H9 (cell line): ENCODE results near the gene CALML4. TPM values are rescaled to one million over a fixed set of nuclear protein-coding genes. Genes with fewer than 3 reads are reported as not detected.

Source experiments
- DNase-seq: peaks from one replicate; pipeline ENCODE4 v3.0.0-alpha.2; 2017
- H2AFZ ChIP-seq: one replicate; pipeline ENCODE4 v1.6.1; 2013; ENCODE audit warnings: mild to moderate bottlenecking, low read length, control low read depth, moderate library complexity
- H2AK5ac ChIP-seq: 2 replicates; pipeline ENCODE4 v1.6.1; 2013; ENCODE audit warnings: low read length, control low read depth, mixed read lengths; ENCODE audit not compliant: insufficient read length
- H2BK120ac ChIP-seq: one replicate; pipeline ENCODE4 v1.6.1; 2013; ENCODE audit warnings: low read depth, mild to moderate bottlenecking, low read length, control low read depth, inconsistent platforms; ENCODE audit not compliant: poor library complexity, severe bottlenecking
- H2BK12ac ChIP-seq: 2 replicates; pipeline ENCODE4 v1.6.1; 2013; ENCODE audit warnings: low read length, control low read depth, mixed read lengths, low read depth; ENCODE audit not compliant: insufficient read length
- H2BK15ac ChIP-seq: 2 replicates; pipeline ENCODE4 v1.6.1; 2013; ENCODE audit warnings: low read depth, low read length, control low read depth
- H2BK20ac ChIP-seq: one replicate; pipeline ENCODE4 v1.6.1; 2013; ENCODE audit warnings: low read depth, mild to moderate bottlenecking, low read length, control low read depth, inconsistent platforms; ENCODE audit not compliant: poor library complexity, severe bottlenecking
- H2BK5ac ChIP-seq: 2 replicates; pipeline ENCODE4 v1.6.1; 2013; ENCODE audit warnings: low read length, control low read depth, mixed read lengths; ENCODE audit not compliant: insufficient read length
- H3K14ac ChIP-seq: 2 replicates; pipeline ENCODE4 v1.6.1; 2013; ENCODE audit warnings: low read length, control low read depth; ENCODE audit not compliant: insufficient read depth
- H3K18ac ChIP-seq: 2 replicates; pipeline ENCODE4 v1.6.1; 2013; ENCODE audit warnings: low read depth, mild to moderate bottlenecking, mixed read lengths, low read length, control low read depth; ENCODE audit not compliant: insufficient read length
- H3K23ac ChIP-seq: 2 replicates; pipeline ENCODE4 v1.6.1; 2013; ENCODE audit warnings: low read length, control low read depth, mixed read lengths, low read depth; ENCODE audit not compliant: insufficient read length
- H3K23me2 ChIP-seq: 2 replicates; pipeline ENCODE4 v1.6.1; 2013; ENCODE audit warnings: low read depth, mild to moderate bottlenecking, mixed read lengths, low read length, control low read depth; ENCODE audit not compliant: insufficient read length, poor library complexity, severe bottlenecking
- H3K27ac ChIP-seq: 2 replicates; pipeline ENCODE4 v1.5.1; 2013; ENCODE audit warnings: low read length, control low read depth, mixed read lengths, low read depth; ENCODE audit not compliant: insufficient read length
- H3K27me3 ChIP-seq: 2 replicates; pipeline ENCODE4 v1.6.1; 2013; ENCODE audit warnings: low read length, control low read depth, inconsistent platforms; ENCODE audit not compliant: insufficient read depth
- H3K4ac ChIP-seq: 2 replicates; pipeline ENCODE4 v1.6.1; 2013; ENCODE audit warnings: low read depth, mild to moderate bottlenecking, control low read depth, inconsistent platforms, low read length, moderate library complexity
- H3K4me1 ChIP-seq: 2 replicates; pipeline ENCODE4 v1.6.1; 2013; ENCODE audit warnings: low read length, control low read depth, inconsistent platforms; ENCODE audit not compliant: insufficient read depth
- H3K4me2 ChIP-seq: 2 replicates; pipeline ENCODE4 v1.6.1; 2013; ENCODE audit warnings: low read length, control low read depth, mixed read lengths; ENCODE audit not compliant: insufficient read length, insufficient read depth
- H3K56ac ChIP-seq: 2 replicates; pipeline ENCODE4 v1.6.1; 2013; ENCODE audit warnings: low read depth, mild to moderate bottlenecking, mixed read lengths, low read length, control low read depth; ENCODE audit not compliant: insufficient read length
- H3K79me1 ChIP-seq: 2 replicates; pipeline ENCODE4 v1.6.1; 2013; ENCODE audit warnings: low read depth, mild to moderate bottlenecking, moderate library complexity, low read length, control low read depth, inconsistent platforms; ENCODE audit not compliant: insufficient read depth, poor library complexity, severe bottlenecking
- H3K79me2 ChIP-seq: 2 replicates; pipeline ENCODE4 v1.6.1; 2013; ENCODE audit warnings: low read length, control low read depth, inconsistent platforms; ENCODE audit not compliant: insufficient read depth
- H3K9ac ChIP-seq: 2 replicates; pipeline ENCODE4 v1.6.1; 2013; ENCODE audit warnings: low read length, control low read depth, mixed read lengths; ENCODE audit not compliant: insufficient read length; ENCODE audit errors: extremely low read depth
- H3K9me3 ChIP-seq: one replicate; pipeline ENCODE4 v1.6.1; 2013; ENCODE audit warnings: low read depth, low read length, inconsistent platforms; ENCODE audit not compliant: control insufficient read depth
- H3T11ph ChIP-seq: one replicate; pipeline ENCODE4 v1.6.1; 2013; ENCODE audit warnings: mild to moderate bottlenecking, low read length, control low read depth, inconsistent platforms
- H4K20me1 ChIP-seq: one replicate; pipeline ENCODE4 v1.6.1; 2013; ENCODE audit not compliant: control insufficient read depth, insufficient read length, insufficient read depth
- H4K5ac ChIP-seq: 2 replicates; pipeline ENCODE4 v1.6.1; 2013; ENCODE audit warnings: low read depth, mild to moderate bottlenecking, mixed read lengths, low read length, control low read depth; ENCODE audit not compliant: insufficient read length
- H4K8ac ChIP-seq: replicated peaks from 2 replicates; pipeline ENCODE4 v1.6.1; 2013; ENCODE audit warnings: low read length, control low read depth, mixed read lengths, low read depth; ENCODE audit not compliant: insufficient read length
- H4K91ac ChIP-seq: 2 replicates; pipeline ENCODE4 v1.6.1; 2013; ENCODE audit warnings: low read depth, mild to moderate bottlenecking, moderate library complexity, mixed read lengths, low read length, control low read depth; ENCODE audit not compliant: insufficient read length
- H3K27ac Mint-ChIP-seq, 3 experiments: 2 replicates in 2 of 3; 3 replicates in 1 of 3; pipeline ENCODE4 v1.8.0; 2020 to 2021; ENCODE audit warnings: mixed read lengths in 3 of 3, mild to moderate bottlenecking in 1 of 3, moderate library complexity in 1 of 3
- H3K27me3 Mint-ChIP-seq: 2 replicates; pipeline ENCODE4 v1.8.0; 2021; ENCODE audit warnings: low read depth, mild to moderate bottlenecking, moderate library complexity, mixed read lengths
- H3K36me3 Mint-ChIP-seq, 3 experiments: 2 replicates in 2 of 3; 3 replicates in 1 of 3; pipeline ENCODE4 v1.8.0; 2020 to 2021; ENCODE audit warnings: low read depth in 3 of 3, mixed read lengths in 3 of 3; ENCODE audit not compliant: insufficient read depth in 1 of 3
- H3K4me1 Mint-ChIP-seq, 2 experiments: 2 replicates each; pipeline ENCODE4 v1.8.0; 2020; ENCODE audit warnings: mixed read lengths in 2 of 2
- H3K4me3 Mint-ChIP-seq, 2 experiments: 2 replicates in 1 of 2; 3 replicates in 1 of 2; pipeline ENCODE4 v1.8.0; 2020 to 2021; ENCODE audit warnings: mild to moderate bottlenecking in 2 of 2, mixed read lengths in 2 of 2, moderate library complexity in 1 of 2
- H3K9me3 Mint-ChIP-seq, 2 experiments: 2 replicates in 1 of 2; 3 replicates in 1 of 2; pipeline ENCODE4 v1.8.0; 2020; ENCODE audit warnings: mild to moderate bottlenecking in 2 of 2, mixed read lengths in 2 of 2, moderate library complexity in 1 of 2
- WGBS: extraction: QIAGEN DNeasy Blood & Tissue Kit; methylation state at CpG from one replicate; pipeline ENCODE4 v1.1.7; 2013; ENCODE audit warnings: missing lambda C conversion rate, low lambda C conversion rate, mixed read lengths; ENCODE audit not compliant: insufficient read length; ENCODE audit errors: extremely low coverage; 5-methylcytosine and 5-hydroxymethylcytosine counted together
- total RNA-seq: library from RNA; stranded (reverse); gene quantifications from 2 replicates; pipeline ENCODE4 v1.2.1, GENCODE V29; 2021
- TF ChIP-seq, protein P1 (sequence below): fragments of 200-600 bp; sonication (generic); conservative IDR thresholded peaks from 3 replicates; pipeline ENCODE4 v1.8.0; 2021; ENCODE audit warnings: antibody characterized with exemption, mild to moderate bottlenecking

CALML4 gene
- total RNA-seq, 1 experiment from 2014 or later = 11.8 TPM

- Histone ChIP-seq H4K8ac (no peak overlapping the region), H3K79me2 (no peaks in the 10 kb centered on the region), H3K9me3 (no peaks in the 10 kb centered on the region), H2BK20ac (no peak overlapping the region), H3K23me2 (no peaks in the 10 kb centered on the region), H2BK15ac (no peak overlapping the region), H3K4ac (no peak overlapping the region), H3K27me3 (no peaks in the 10 kb centered on the region), H2BK12ac (no peak overlapping the region), H3K4me2 (no peak overlapping the region), H3K23ac (no peak overlapping the region), H3K56ac (no peak overlapping the region), H3K14ac (no peak overlapping the region), H4K20me1 (peaks cover 2% of the 10 kb centered on the region), H3K27ac (no peak overlapping the region), H3K9ac (no peak overlapping the region), H3K18ac (no peak overlapping the region), H4K5ac (no peak overlapping the region), H3K79me1 (peaks cover 4% of the 10 kb centered on the region), H2BK120ac (no peak overlapping the region), H3T11ph (no peak overlapping the region), H2BK5ac (no peak overlapping the region), H4K91ac (no peak overlapping the region), H2AK5ac (no peak overlapping the region), H2AFZ (no peak overlapping the region), H3K4me1 (peaks cover 11% of the 10 kb centered on the region)
- no peak for DNase-seq
- Mint-ChIP-seq H3K27me3 (no peaks in the 10 kb centered on the region; the same call in none of the 2 replicates), H3K4me3 (no peak overlapping the region; a peak in 1 of 5 replicates), H3K4me1 (peaks cover 23 to 43% of the 10 kb centered on the region in 2 experiments), H3K27ac (peak overlapping the region in 1 of 3 experiments; percentile 70; a peak in 1 of 7 replicates), H3K9me3 (no peaks in the 10 kb centered on the region), H3K36me3 (peaks cover 6 to 12% (median 8%) of the 10 kb centered on the region in 3 experiments; a peak in 4 of 7 replicates)
- TF ChIP-seq, protein P1, sequence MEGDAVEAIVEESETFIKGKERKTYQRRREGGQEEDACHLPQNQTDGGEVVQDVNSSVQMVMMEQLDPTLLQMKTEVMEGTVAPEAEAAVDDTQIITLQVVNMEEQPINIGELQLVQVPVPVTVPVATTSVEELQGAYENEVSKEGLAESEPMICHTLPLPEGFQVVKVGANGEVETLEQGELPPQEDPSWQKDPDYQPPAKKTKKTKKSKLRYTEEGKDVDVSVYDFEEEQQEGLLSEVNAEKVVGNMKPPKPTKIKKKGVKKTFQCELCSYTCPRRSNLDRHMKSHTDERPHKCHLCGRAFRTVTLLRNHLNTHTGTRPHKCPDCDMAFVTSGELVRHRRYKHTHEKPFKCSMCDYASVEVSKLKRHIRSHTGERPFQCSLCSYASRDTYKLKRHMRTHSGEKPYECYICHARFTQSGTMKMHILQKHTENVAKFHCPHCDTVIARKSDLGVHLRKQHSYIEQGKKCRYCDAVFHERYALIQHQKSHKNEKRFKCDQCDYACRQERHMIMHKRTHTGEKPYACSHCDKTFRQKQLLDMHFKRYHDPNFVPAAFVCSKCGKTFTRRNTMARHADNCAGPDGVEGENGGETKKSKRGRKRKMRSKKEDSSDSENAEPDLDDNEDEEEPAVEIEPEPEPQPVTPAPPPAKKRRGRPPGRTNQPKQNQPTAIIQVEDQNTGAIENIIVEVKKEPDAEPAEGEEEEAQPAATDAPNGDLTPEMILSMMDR = no peak
- no CpG with 5 or more reads among the region's 16 CpGs for WGBS
These were observed 3.0 kb upstream of the CALML4 start for GRCh38 chr15:68208136-68208535.
